GM19035 (cell line): ENCODE measurements around the gene EBF4.
"Not testable (repeated sequence)": the region's sequence is repeated elsewhere in the genome, so short reads cannot be mapped to it uniquely, and the experiment has no call there.

ENCODE experiments used
- ATAC-seq: cut with Tn5 transposase; IDR thresholded peaks from one replicate; pipeline ENCODE4 v1.9.1; 2021; ENCODE audit not compliant: unreplicated experiment

EBF4 gene

GRCh38 chr20:2755451-2756055 is 63.0 kb downstream of the EBF4 start:
- no peak for ATAC-seq

- ATAC-seq: no peak
Observed at GRCh38 chr20:2756056-2756611, 63.6 kb downstream of the EBF4 start.

GRCh38 chr20:2757001-2757400 is 64.4 kb downstream of the EBF4 start:
- no peak for ATAC-seq

GRCh38 chr20:2757969-2758368 is 65.4 kb downstream of the EBF4 start:
- no peak for ATAC-seq

GRCh38 chr20:2759143-2759542 is 66.6 kb downstream of the EBF4 start:
- ATAC-seq: no peak

GRCh38 chr20:2759603-2760296 is 67.2 kb downstream of the EBF4 start:
- ATAC-seq: no peak

GRCh38 chr20:2760297-2760951 is 67.8 kb downstream of the EBF4 start:
- ATAC-seq: no peak

- ATAC-seq: no peak
Observed at GRCh38 chr20:2760952-2761305, 68.3 kb downstream of the EBF4 start.

- ATAC-seq: no peak
Observed at GRCh38 chr20:2761885-2762284, 69.3 kb downstream of the EBF4 start.

GRCh38 chr20:2762578-2763131 is 70.1 kb downstream of the EBF4 start:
- ATAC-seq: no peak

- ATAC-seq: no peak
Observed at GRCh38 chr20:2763186-2763585, 70.6 kb downstream of the EBF4 start.

- ATAC-seq: no peak
Observed at GRCh38 chr20:2767768-2768631, 75.4 kb downstream of the EBF4 start.

GRCh38 chr20:2768632-2769015 is 76.0 kb downstream of the EBF4 start:
- no peak for ATAC-seq

- ATAC-seq: not testable (repeated sequence)
Observed at GRCh38 chr20:2770091-2770490, 77.5 kb downstream of the EBF4 start.

GRCh38 chr20:2771631-2772080 is 79.1 kb downstream of the EBF4 start:
- ATAC-seq: no peak

GRCh38 chr20:2773812-2774211 is 81.2 kb downstream of the EBF4 start:
- no peak for ATAC-seq

- ATAC-seq: no peak
Observed at GRCh38 chr20:2775139-2775538, 82.6 kb downstream of the EBF4 start.

- ATAC-seq: no peak
Observed at GRCh38 chr20:2778602-2779321, 86.2 kb downstream of the EBF4 start.

GRCh38 chr20:2780948-2781347 is 88.4 kb downstream of the EBF4 start:
- ATAC-seq: no peak

GRCh38 chr20:2783908-2784566 is 91.5 kb downstream of the EBF4 start:
- ATAC-seq: no peak
